K562 (cell line): ENCODE measurements around the gene RESF1. TPM values are rescaled to one million over a fixed set of nuclear protein-coding genes. Genes with fewer than 3 reads are reported as not detected.

Experiments
- BRD9 ChIP-seq: fragments of 450-650 bp; IDR thresholded peaks from 2 replicates; pipeline ENCODE4 v1.6.1; 2018; ENCODE audit warnings: low read depth; ENCODE audit not compliant: partially characterized antibody
- CBX3 ChIP-seq, 2 experiments: IDR thresholded peaks; 1 replicate in 1 of 2; 2 replicates in 1 of 2; pipeline ENCODE4 v1.6.1; 2012; ENCODE audit warnings: inconsistent platforms in 2 of 2, low read length in 2 of 2, borderline replicate concordance in 1 of 2, control low read depth in 1 of 2
- CXXC5 ChIP-seq: fragments of 250-450 bp; sonication (Bioruptor Pico); IDR thresholded peaks from 2 replicates; pipeline ENCODE4 v1.8.0; 2022; ENCODE audit warnings: inconsistent platforms, mild to moderate bottlenecking, moderate library complexity
- ETV6 ChIP-seq, 3 experiments: fragments of 150-350 bp in 1 of 3; sonication (generic) in 1 of 3; formaldehyde crosslinking in 1 of 3; IDR thresholded peaks; 2 replicates each; pipeline versions ENCODE4 v1.6.1 to v1.8.0; 2014 to 2022; ENCODE audit warnings: borderline replicate concordance in 2 of 3, low read depth in 2 of 3, antibody characterized with exemption in 1 of 3, low read length in 1 of 3, mild to moderate bottlenecking in 1 of 3, missing genetic modification reagents in 1 of 3
- KAT2B ChIP-seq: IDR thresholded peaks from one replicate; pipeline ENCODE4 v1.6.1; 2012; ENCODE audit warnings: low read depth, mild to moderate bottlenecking, control low read depth, inconsistent platforms, low read length, moderate library complexity
- KLF16 ChIP-seq: IDR thresholded peaks from 2 replicates; pipeline ENCODE4 v1.6.1; 2016; ENCODE audit warnings: antibody characterized with exemption
- LCOR ChIP-seq: sonication (generic); formaldehyde crosslinking; IDR thresholded peaks from 2 replicates; pipeline ENCODE4 v1.8.0; 2022; ENCODE audit warnings: mild to moderate bottlenecking, missing genetic modification reagents
- MAFK ChIP-seq: IDR thresholded peaks from 2 replicates; pipeline ENCODE4 v1.6.1; 2011; ENCODE audit warnings: low read length, improper control_type of control experiment
- MED1 ChIP-seq: sonication (generic); formaldehyde crosslinking; IDR thresholded peaks from 2 replicates; pipeline ENCODE4 v1.8.1; 2023; ENCODE audit warnings: missing genetic modification reagents, borderline replicate concordance
- NEUROD1 ChIP-seq: fragments of 150-350 bp; IDR thresholded peaks from 2 replicates; pipeline ENCODE4 v1.6.1; 2014; ENCODE audit warnings: borderline replicate concordance, low read length, low read depth; ENCODE audit not compliant: partially characterized antibody
- POLR2A ChIP-seq: fragments of 450-650 bp; conservative IDR thresholded peaks from 2 replicates; pipeline ENCODE4 v1.6.1; 2016
- POU5F1 ChIP-seq: fragments of 150-350 bp; IDR thresholded peaks from 2 replicates; pipeline ENCODE4 v1.6.1; 2014; ENCODE audit warnings: borderline replicate concordance, low read length, low read depth, mild to moderate bottlenecking; ENCODE audit not compliant: partially characterized antibody
- TEAD1 ChIP-seq, 2 experiments: fragments of 450-650 bp in 1 of 2; sonication (generic) in 1 of 2; formaldehyde crosslinking; IDR thresholded peaks; 2 replicates each; pipeline versions ENCODE4 v1.4.0 to v1.8.0; 2020 to 2022; ENCODE audit warnings: mild to moderate bottlenecking in 2 of 2, missing genetic modification reagents in 1 of 2
- ZBTB2 ChIP-seq: fragments of 450-650 bp; IDR thresholded peaks from 2 replicates; pipeline ENCODE4 v1.6.1; 2016; ENCODE audit warnings: antibody characterized with exemption
- ZNF232 ChIP-seq: sonication (generic); formaldehyde crosslinking; IDR thresholded peaks from 2 replicates; pipeline ENCODE4 v1.8.0; 2022; ENCODE audit warnings: mild to moderate bottlenecking, missing genetic modification reagents
- ZNF583 ChIP-seq: fragments of 250-450 bp; sonication (Bioruptor Pico); IDR thresholded peaks from 2 replicates; pipeline ENCODE4 v1.4.0; 2020
- ZNF589 ChIP-seq: fragments of 200-800 bp; sonication (Bioruptor generic); IDR thresholded peaks from 2 replicates; pipeline ENCODE4 v1.6.1; 2016; ENCODE audit warnings: low read depth, missing genetic modification characterization, missing compliant biosample characterization
- ZNF609 ChIP-seq: sonication (generic); formaldehyde crosslinking; IDR thresholded peaks from 2 replicates; pipeline ENCODE4 v1.8.1; 2023; ENCODE audit warnings: missing genetic modification reagents, mild to moderate bottlenecking, borderline replicate concordance
- ZNF740 ChIP-seq, 3 experiments: fragments of 200-800 bp in 1 of 3; sonication (Bioruptor generic) in 1 of 3; sonication (generic) in 1 of 3; formaldehyde crosslinking in 1 of 3; IDR thresholded peaks; 2 replicates each; pipeline versions ENCODE4 v1.6.1 to v1.8.0; 2016 to 2022; ENCODE audit warnings: mild to moderate bottlenecking in 2 of 3, missing compliant biosample characterization in 2 of 3, missing genetic modification characterization in 2 of 3, missing genetic modification reagents in 1 of 3
- polyA plus RNA-seq, 8 experiments: library from polyadenylated mRNA; depleted of rRNA in 4 of 8; stranded (reverse) in 5 of 8; unstranded in 3 of 8; fragments of >200 nt; fragmentation: Nextera tagmentation in 2 of 8; fragmentation: Illumina TruSeq in 1 of 8; extraction: Ambion mirVana in 2 of 8; extraction: Trizol in 1 of 8; gene quantifications; 2 replicates each; pipeline versions ENCODE4 v1.2.1 to v1.2.3, GENCODE V29; 2011 to 2014; ENCODE audit warnings: inconsistent platforms in 1 of 8, missing spikeins in 1 of 8
- total RNA-seq, 7 experiments: library from RNA; depleted of rRNA in 6 of 7; stranded (reverse); fragments of >200 nt in 6 of 7; fragmentation: Illumina TruSeq in 2 of 7; extraction: Trizol in 2 of 7; gene quantifications; 2 replicates each; pipeline versions ENCODE4 v1.2.1 to v1.2.3, GENCODE V29; 2011 to 2021; ENCODE audit warnings: low replicate concordance in 1 of 7

RESF1 gene
- total and polyA plus RNA-seq, 9 of the 15 experiments (the other 6 are each of a cell fraction or from before 2014, with no cell fraction given), result 21.5 to 121 (median 53.6) TPM

- TF ChIP-seq NEUROD1, result peak; percentile 95
- peak in 1 of 2 experiments; percentile 88; a peak in 2 of 4 replicates for TF ChIP-seq ETV6 (IDR thresholded peaks at IDR 0.05; ENCODE audit: borderline replicate concordance in 1 of 2, low read depth in 2 of 2, low read length in 1 of 2)
- TF ChIP-seq ETV6 (CRISPR knock-in tag; IDR thresholded peaks at IDR 0.05; ENCODE audit: borderline replicate concordance), result no peak
- TF ChIP-seq ZNF740 (CRISPR knock-in tag; IDR thresholded peaks at IDR 0.05), result no peak
- no peak for TF ChIP-seq ZNF740 (tag; IDR thresholded peaks at IDR 0.05)
- no peak for TF ChIP-seq MED1 (CRISPR knock-in tag)
- TF ChIP-seq POU5F1, result no peak
- TF ChIP-seq ZNF609 (CRISPR knock-in tag), result peak; percentile 97; the same call in 1 of the 2 replicates
- TF ChIP-seq LCOR (CRISPR knock-in tag), result peak; percentile 83
- peak; percentile 98 for TF ChIP-seq ZNF589 (CRISPR knock-in tag)
- peak; percentile 67 for TF ChIP-seq BRD9
- TF ChIP-seq ZNF583 (CRISPR knock-in tag), result peak; percentile 88
- no peak for TF ChIP-seq KAT2B
- peak in 1 of 2 experiments; percentile 88; a peak in 2 of 3 replicates for TF ChIP-seq CBX3 (IDR thresholded peaks at IDR 0.05; ENCODE audit: borderline replicate concordance in 1 of 2, low read length in 2 of 2)
- no peak for TF ChIP-seq POLR2A
- TF ChIP-seq ZNF232, result no peak
- peak; percentile 90 for TF ChIP-seq ZBTB2
- peak; percentile 48 for TF ChIP-seq MAFK
- peak; percentile 99 for TF ChIP-seq CXXC5
- peak; percentile 99 for TF ChIP-seq KLF16
- peak; percentile 63 to 96; a peak in 3 of 4 replicates for TF ChIP-seq TEAD1 (CRISPR knock-in tag; IDR thresholded peaks at IDR 0.05)
Measured at GRCh38 chr12:32005496-32006125, 46.4 kb downstream of the RESF1 start (continued).
